ENCODE results near the gene STX8.

The STX8 gene

DNA sequence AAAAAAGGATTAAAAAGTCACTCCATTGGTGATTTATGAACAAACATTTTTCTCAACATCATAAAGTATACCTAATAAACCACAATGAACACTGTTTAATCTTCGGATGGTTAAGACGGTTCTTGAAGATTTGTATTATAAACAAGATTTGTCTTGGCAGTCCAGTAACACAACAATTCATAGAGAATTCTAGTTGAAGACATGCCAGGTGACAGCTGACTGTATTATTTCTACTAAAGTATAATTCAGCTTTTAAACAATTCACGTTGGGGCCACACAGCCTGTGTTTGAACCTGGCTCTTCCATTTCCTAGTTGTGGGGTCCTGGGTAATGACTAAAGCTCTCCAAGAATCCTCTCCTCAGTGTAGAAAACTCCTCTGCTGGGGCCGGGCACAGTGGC, 22.0 kb downstream of the STX8 start:
- DNase-seq = no peak

DNA sequence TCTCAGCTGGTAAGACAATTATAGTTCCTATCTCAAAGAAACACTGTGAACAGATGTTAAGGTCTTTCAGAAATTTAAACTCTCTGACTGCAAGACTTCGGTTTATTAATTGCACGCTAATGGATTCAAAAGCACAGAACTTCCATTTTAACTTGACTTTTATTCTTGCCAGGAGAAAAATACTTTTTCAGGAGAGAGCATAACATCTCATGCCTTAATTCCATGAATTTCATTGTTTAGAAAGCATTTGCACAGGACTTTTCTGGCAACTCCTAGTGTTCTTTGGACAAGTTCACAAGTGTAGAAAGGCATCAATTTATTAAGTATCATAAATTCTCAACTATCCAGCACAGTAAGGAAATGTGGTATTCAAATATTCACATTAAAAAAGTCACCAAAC, 22.4 kb downstream of the STX8 start:
- DNase-seq = no peak

DNA sequence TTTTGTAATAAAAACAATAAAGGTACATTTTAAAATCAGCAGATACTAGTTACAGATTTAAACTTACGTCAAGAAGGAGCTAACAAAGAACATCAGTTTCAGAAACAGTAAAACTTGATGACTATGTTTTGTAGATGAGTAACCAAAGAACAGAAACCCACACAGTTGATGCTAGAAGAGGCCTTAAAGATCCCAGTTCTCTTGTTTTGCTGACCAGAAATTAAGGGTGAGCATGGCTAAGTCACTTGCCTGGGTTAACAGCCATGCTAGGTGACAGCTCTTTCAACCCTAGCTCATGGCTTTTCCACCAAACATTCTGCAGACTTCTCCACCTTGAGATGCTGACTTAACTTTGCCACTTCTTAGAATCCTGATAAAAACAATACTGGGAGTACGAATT, 26.4 kb downstream of the STX8 start:
- DNase-seq = no peak

DNA sequence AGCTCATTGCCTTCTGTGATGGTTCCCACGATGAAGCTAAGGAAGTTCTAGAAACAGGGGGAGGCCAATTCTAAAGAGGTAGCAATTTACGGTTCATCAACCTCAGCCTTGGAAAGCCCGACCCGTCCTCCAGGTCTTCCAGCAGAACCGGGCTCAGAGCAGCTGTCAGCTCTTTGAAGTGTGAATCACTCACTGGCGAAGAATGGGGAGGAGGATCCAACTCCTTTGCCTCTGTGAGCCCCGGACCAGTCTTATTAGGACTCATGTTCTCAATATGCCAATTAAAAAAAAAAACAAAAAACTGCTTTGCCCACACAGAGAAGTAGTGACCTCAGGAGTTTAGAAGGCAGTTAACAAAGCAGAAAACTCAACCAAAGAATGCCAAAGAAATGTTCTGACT, 31.4 kb downstream of the STX8 start:
- DNase-seq = no peak

DNA sequence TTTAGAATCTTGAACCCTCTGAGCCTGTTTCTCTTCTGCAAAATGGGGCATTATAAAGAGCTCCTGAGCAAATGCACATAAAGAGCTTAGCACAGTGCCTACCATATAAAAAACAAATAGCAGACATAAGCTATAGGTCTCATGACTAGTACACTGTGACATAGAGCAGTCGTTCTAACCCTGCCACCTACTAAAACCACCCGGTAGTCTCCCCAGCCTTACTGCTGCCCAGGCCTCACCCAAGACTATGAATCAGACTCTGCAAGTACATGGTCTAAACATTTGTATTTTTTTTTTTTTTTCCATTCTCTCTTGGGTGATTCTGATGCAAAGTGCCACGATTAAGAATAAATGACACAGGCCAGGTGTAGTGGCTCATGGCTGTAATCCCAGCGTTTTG, 33.9 kb downstream of the STX8 start:
- DNase-seq = no peak

DNA sequence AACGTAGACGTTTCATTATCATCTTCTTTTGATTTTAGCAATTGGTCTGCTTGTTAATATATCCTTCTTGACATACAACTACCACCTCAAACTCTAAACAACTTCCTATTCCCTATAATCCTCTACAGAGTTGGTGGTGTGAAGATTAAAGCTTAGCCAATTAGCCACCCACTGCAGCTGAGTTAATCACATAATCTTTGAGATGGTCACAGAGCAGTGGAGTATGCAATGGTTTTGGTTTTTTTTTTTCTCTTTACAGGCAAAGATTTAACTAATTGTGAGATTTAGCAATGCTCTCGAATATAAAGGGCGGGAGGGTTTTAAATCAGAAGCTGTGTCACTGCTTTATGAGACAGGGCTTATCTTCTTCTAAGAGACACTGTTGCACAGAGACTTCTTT, 37.0 kb downstream of the STX8 start:
- DNase-seq = no peak

DNA sequence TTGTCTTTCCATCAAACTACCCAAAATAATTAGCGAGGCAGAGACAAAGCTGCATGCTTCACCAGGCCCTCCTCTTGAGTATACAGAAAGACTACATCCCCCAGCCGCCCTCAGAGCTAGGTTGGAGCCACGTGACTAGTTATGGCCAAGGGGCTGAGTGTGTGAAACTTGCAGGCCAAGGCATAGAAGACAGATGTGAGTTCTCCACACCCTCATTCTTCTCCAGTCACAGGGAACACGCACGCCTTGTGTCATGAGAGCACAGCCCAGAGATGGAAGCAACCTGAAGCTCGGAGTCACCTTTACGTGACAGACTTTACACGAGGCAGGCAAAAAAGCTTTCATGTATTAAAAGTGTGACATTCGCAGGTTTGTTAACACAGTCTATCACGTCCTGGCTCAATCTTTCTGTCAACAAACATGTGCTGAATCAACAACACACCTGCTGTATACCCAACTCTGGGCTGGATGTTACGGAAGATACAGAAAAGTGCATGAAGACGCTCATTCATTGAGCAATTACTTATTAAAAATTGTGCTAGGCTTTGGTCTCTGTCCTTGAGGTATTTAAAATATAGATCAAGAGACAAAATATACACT, 38.3 kb downstream of the STX8 start:
- DNase-seq = no peak

DNA sequence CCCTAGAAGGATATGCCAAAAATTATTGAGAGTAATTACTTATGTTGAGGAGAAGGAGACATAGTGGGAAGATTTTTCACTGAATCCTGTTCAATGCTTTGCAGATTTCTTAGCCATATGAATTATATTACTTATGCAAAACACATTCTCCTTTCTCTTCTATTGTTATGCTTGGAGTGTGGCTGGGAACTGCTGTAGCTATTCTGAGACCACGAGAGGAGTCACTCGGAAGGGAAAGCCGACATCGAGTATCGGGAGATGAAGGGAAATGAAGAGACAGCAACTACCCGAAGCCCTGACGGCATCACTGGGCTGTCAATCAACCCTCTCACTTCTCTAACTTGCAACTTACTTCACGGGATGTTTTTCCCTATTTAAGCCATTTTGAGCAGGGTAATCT, 39.6 kb downstream of the STX8 start:
- no peak for DNase-seq

DNA sequence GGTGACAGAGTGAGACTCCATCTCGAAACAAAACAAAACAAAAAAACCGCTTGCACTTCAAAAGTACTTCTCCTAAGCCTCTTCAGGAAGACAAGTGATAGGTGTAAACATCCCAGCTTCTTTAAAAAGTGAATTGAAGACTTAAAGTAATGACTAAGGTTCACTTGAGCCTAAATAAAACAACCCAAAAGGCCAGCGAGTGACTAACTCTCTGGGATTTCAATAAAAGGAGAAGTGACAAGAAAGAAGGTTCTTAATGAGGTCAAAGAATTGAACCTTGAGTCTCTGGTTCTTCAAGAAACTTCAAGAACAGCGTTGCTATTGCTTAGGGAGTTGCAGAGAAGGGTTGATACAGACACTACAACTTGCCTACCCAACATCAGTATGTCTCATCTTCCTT, 42.2 kb downstream of the STX8 start:
- no peak for DNase-seq

DNA sequence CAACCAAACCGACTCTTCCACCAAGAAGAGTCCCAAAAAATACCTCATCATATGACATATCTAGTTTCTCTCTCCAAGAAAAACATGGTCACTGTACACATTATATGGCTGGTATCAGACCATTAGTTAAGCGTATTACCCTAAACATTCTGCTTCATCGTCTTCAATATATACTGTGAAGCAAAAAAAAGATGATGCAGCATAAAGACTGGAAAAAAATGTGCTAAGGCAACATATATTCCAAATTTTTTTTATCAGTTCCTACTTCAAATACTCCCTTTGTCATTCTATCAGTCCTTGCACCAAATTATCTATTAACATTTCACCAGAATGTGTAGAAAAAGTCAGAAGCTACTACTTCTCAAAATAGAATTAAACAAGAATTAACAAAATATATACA, 42.9 kb downstream of the STX8 start:
- DNase-seq = no peak

DNA sequence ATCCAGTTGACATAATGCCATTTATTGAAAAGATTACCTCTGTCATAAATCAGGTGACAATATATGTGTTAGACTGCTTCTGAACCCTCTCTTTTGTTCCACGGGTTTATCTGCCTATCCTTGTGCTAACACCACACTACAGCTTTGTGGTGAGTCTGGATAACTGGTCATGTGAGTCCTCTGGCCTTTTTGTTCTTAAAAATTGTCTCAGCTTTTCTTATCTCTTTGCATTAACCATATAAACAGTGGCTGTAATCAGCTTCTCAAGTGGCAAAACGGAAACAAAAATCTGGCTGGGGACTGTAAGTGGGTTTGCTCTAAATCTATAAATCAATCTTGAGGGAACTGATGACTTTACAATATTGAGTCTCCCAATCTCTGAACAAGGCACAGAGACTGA, 44.6 kb downstream of the STX8 start:
- DNase-seq = no peak

DNA sequence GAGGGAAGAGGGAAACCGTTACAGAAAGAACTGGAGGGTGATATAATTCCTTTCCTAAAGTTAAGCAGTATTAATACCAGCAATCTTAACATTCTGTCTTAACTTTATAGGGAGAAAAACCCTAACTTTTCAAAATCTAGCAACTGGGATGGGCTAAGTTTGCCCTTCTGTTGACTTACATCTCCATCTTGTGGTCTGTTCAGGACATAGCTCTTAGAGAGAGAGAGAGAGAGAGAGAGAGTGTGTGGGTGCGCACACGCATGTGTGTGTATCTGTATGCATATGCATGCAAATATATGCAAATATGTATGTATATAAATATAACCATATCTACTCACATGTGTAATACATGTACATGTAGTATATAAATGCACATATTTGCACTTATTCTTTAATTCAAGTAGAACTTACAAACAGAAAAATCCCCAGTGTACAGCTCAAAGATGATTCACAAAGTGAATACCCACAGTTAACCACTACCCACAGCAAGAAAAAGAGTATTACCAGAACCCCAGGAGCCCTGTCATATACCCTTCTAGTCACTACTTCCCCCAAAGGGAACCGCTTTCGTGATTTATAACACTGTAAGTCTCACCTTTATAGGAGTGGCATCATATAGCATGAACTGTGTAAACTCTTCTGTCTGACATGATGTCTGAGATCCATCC, 46.5 kb downstream of the STX8 start:
- no peak for DNase-seq

DNA sequence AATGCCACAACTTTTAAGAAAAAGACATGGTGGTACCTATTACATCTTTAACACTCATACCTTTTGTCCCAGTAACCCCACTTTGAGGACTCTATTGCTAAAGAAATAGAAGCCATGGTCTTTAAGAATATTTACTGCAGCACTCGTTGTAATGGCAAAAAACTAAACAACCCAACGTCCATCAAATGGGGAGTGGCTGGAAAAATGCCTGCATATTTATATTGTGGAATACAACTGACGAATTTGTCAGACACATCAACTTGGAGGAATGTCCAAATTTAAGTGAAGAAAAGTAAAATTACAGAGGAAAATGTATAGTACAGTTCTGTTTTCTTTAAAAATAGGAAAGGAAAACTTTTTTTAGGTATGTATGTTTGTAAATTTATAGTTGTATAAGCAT, 47.8 kb downstream of the STX8 start:
- DNase-seq = no peak

DNA sequence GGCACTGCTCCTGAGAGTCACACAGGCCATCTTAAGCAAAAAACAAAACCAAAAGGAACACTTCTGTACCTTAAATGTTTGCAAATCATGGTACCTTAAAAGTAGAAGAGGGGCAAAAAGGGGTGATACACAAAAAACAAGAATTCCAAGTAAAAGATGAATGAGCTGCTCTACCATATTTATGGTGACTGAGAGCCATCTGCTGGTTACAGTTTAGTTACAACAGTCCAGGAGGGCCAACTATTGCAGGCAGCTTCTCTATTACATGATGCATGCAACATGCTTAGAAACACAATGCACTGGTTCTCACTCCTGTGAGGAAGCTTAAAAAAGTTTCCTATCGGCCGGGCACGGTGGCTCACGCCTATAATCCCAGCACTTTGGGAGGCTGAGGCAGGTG, 53.5 kb downstream of the STX8 start:
- peak in 1 of 2 experiments; percentile 1 for DNase-seq

DNA sequence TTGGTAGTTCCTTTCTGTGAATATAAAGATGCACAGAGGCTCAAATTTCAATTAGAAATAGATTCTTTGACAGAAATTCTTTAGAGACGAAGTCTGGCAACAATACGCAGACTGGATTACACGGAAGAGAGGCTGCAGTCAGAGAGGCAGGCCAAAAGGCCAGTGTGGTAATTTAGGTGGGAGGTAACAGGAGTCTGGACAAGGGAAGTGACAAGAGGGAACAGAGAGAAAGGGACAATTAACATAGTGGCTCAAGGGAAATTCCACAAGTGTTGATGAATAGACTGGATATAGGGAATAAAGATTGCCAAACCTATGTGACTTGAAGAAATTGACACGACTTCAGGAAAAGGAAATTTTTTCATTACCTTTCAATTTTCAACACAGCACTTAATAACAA, 54.6 kb downstream of the STX8 start:
- no peak for DNase-seq

DNA sequence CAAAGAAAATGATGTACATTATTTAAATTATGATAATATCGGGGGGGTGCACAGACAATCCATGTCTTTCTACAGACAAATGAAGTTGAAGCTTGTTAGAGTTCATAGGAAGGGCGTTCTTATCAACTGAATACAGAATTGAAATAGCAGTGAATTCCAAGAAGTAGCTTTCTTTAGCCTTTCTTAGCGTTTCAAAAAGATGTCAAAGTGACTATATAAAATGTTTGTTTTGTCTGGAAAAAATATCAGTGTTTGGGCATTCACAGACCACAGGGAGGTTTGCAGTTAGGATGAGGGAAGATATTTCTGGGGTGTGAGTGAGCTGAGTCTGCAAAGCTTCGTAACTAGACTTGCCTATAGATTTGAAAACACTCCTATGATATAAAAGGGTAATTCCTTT, 55.0 kb downstream of the STX8 start:
- no peak for DNase-seq

DNA sequence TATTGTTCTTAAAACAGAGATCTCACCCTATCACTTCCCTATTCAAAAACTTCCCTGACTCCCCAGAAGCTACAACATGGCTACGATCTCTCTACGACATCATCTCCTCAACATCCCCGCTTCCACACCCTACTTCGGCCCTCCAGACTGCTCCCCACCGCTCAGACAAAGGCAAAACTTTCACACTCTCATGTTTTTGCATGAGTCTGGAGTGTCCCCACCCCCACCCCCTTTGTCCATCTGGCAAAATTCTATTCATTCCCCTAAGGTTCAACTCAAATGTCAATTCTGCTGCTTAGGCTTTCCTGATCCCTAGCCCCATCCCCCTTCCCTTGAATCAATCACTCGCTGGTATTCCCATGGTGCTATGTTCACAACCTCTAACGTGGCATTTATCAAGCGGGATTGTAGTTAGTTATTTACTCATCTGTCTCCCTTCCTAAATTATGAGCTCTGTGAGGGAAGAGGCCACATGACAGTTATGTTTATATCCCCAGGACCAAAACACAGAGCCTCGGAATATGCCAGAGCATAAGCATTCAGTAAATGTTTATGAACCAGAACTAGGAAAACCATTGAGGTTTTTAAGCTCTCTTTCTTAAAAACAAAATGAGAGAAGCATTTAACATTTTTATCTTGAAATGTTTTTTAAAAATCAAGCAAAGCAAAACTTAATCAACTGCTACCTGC, 55.9 kb downstream of the STX8 start:
- DNase-seq = no peak

DNA sequence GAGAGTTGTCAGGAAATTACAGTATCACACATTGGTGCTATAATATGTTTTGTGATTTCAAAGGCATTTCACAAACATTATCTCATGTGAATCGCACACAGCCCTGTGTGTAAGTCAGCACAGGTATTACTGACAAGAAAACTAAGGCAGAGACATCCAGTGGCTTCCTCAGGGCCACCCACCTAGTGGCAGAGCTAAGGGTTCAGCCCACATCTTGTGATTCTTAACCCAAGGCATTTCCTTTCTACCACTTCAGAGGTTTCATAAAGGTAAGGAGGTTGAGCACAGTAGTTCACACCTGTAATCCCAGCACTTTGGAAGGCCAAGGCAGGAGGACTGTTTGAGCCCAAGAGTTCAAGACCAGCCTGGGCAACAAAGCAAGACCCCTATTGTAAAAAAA, 58.2 kb downstream of the STX8 start:
- DNase-seq = no peak

DNA sequence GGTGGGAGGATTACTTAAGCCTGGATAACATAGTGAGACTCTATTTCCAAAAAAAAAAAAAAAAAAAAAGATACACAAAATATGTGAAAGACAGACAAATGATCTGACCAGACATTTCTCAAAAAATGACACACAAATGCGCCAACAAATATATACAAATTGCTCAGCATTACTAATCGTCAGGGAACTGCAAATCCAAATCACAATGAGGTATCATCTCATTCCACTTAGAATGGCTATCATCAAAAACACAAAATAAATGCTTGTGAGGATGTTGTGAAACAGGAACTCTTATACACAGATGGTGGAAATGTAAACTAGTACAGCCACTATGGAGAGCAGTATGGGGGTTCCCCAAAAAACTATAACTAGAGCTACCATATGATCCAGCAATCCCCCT, 62.4 kb downstream of the STX8 start:
- DNase-seq = no peak

DNA sequence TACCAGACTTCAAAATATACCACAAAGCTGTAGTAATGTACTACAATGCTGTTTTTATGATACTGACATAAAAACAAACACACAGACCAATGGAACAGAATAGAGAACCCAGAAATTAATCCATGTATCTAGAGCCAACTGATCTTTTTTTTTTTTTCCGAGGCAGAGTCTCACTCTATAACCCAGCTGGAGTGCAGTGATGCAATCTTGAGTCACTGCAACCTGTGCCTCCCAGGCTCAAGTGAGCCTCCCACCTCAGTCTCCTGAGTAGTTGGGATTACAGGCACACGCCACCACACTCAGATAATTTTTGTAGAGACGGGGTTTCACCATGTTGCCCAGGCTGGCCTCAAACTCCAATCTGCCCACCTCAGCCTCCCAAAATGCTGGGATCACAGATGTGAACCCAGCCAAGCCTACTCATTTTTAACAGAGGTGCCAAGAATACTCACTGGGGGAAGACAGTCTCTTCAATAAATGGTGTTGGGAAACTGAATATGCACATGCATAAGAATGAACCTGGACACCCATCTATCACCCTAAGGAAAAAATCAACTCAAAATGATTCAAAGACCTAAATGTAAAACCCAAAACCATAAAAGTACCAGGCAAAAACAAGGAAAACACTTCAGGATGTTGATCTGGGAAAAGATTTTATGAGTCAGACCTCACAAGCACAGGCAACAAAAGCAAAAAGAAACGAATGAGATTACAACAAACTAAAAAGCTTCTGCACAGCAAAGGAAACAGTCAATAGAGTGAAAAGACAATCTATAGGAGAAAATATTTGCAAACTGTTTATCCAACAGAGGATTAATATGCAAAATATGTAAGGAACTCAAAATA, 63.1 kb downstream of the STX8 start:
- DNase-seq = no peak

DNA sequence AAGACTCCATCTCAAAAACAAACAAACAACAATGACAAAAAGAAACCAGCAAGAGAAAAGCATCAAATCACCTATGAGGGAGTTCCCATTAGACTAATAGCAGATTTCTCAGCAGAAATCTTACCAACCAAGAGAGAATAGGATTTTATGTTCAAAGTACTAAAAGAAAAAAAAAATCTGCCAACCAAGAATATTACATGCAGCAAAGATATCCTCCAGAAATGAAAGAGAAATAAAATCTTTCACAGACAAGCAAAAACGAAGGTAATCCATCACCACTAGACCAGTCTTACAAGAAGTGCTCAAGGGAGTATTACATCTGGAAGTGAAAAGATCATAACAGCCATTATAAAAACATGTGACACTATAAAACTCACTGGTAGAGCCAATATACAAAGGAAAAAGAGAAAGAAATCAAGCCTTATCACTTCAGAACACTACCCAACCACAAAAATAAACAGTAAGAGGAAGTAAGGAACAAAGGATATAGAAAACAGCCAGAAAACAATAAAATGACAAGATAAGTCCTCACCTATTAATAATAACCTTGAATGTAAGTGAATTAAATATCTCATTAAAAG, 66.3 kb downstream of the STX8 start:
- DNase-seq = no peak

DNA sequence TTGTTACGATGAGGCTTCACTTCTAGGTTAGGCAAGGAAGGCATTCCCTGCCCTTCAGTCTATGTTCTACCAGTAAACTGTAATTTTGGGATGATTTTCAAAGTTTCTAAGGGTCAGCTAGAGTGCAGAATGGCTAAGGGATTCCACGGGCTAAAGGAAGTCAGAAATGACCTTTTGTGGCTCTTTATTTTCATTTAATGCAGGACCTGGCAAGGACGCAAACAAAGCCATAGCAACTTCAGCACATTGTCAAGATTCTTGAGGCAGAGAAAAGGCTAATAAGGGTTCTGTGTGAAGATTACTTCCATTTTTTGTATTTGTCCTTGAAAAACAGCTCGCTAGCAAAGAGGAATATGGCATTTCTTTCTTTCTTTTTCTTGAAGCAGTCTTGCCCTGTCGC, 76.6 kb downstream of the STX8 start:
- DNase-seq = no peak

DNA sequence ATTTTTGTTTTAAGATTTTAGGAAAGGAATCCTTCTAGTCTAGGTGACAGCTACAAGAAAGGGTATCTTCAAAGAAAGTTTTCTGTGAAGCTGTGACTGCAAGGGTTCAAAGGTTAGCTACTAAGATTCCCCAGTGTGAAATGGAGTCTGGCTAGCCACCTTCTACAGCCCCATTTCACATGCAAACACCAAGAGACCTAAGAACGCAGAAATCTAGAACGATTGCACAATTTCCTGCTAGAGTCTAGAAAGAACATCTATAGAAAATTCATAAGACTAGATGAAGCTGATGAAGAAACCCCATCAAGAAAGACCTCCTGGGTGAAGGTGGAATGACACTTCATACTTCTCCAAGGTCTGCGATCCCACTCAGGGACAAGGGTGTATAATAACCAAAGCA, 77.1 kb downstream of the STX8 start:
- DNase-seq = no peak

Data from cerebellar nuclear complex (tissue), 1 donor.